ENCODE results near the gene NIBAN1.

Gene NIBAN1

DNA sequence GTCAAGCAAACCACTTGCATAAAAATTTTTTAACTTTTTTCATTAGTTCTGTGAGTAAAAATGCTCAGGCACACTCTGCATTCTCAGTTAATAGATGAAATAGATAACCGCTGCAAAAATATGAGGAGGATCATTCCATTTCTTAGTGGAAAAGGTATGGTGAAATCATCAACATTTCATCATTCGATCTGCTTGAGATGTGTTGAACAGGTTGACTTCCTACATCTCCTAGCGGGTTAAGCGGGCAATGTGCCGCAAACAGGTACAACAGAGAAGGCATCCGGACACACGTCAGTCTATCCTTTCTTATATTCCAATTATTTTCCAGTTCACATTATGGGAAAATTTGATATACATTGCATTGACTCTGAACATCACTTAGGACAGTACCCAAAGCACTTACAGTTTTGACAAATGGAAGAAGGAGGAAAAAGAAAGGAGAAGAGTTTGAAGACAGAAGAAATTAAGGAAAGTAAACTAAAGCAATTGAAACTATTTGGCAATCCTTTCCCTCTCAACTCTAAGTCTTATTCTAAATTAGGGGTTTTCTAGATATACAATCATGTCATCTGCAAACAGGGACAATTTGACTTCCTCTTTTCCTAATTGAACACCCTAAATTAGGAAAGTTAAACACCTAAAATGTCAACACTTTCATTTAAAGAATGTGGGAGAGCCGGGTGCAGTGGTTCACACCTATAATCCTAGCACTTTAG, 33.5 kb downstream of the NIBAN1 start:
- Histone ChIP-seq H3K4me3 (ENCODE audit: low read depth, low read length) (no peak overlapping the region), H3K27ac (no peak overlapping the region), H3K9me3 (ENCODE audit: severe bottlenecking) (no peaks in the 10 kb centered on the region), H3K27me3 (ENCODE audit: insufficient read depth, low read depth, severe bottlenecking) (no peaks in the 10 kb centered on the region), H3K36me3 (no peaks in the 10 kb centered on the region)
- TF ChIP-seq, protein P1, sequence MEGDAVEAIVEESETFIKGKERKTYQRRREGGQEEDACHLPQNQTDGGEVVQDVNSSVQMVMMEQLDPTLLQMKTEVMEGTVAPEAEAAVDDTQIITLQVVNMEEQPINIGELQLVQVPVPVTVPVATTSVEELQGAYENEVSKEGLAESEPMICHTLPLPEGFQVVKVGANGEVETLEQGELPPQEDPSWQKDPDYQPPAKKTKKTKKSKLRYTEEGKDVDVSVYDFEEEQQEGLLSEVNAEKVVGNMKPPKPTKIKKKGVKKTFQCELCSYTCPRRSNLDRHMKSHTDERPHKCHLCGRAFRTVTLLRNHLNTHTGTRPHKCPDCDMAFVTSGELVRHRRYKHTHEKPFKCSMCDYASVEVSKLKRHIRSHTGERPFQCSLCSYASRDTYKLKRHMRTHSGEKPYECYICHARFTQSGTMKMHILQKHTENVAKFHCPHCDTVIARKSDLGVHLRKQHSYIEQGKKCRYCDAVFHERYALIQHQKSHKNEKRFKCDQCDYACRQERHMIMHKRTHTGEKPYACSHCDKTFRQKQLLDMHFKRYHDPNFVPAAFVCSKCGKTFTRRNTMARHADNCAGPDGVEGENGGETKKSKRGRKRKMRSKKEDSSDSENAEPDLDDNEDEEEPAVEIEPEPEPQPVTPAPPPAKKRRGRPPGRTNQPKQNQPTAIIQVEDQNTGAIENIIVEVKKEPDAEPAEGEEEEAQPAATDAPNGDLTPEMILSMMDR (IDR thresholded peaks at IDR 0.05; ENCODE audit: low read depth, low read length): no peak
- DNase-seq: no peak

DNA sequence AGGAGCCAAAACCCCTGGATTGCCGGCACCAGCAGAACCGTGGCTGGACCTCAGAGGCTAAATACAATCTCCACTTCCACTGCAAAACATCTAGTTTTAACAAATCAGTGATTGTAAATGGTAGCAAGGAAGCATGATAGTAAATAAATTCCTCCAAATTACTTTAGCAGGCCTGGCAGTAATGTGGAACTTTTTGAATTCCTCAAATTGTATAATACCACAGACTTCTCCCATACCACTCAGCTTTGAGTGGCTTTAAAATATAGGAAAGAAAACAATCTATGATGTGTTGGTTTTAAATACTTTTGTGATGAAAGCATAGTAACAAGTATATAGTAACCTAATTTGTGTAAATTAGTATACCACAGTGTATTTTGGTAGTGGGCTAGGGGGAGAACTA, 34.1 kb downstream of the NIBAN1 start:
- no peak overlapping the region for H3K27ac ChIP-seq
- no peaks in the 10 kb centered on the region for H3K27me3 ChIP-seq (ENCODE audit: insufficient read depth, low read depth, severe bottlenecking)
- H3K4me3 ChIP-seq (ENCODE audit: low read depth, low read length): no peak overlapping the region
- no peaks in the 10 kb centered on the region for H3K36me3 ChIP-seq
- TF ChIP-seq, protein P1 (IDR thresholded peaks at IDR 0.05; ENCODE audit: low read depth, low read length): no peak
- no peak for DNase-seq
- no peaks in the 10 kb centered on the region for H3K9me3 ChIP-seq (ENCODE audit: severe bottlenecking)

DNA sequence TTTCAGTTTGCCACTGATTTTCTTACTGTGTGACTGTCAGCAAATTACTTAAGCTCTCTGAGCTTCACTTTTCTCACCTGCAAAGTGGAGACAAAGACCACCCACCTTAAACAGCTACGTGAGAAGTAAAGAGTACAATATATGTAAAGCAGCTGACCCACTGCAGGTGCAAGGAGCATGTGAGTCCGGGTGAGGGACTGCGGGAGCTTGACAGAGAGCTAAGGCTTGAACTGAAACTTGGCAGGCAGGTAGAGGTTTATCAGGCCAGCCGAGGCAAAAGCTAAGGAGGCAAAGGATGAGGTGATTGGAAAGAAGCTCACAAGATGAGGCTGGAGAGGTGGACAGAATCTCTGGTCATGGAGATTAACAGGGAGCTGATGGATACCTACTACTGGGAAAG, 36.6 kb downstream of the NIBAN1 start:
- H3K36me3 ChIP-seq: no peaks in the 10 kb centered on the region
- no peaks in the 10 kb centered on the region for H3K9me3 ChIP-seq (ENCODE audit: severe bottlenecking)
- no peak overlapping the region for H3K27ac ChIP-seq
- no peak for DNase-seq
- no peaks in the 10 kb centered on the region for H3K27me3 ChIP-seq (ENCODE audit: insufficient read depth, low read depth, severe bottlenecking)
- no peak overlapping the region for H3K4me3 ChIP-seq (ENCODE audit: low read depth, low read length)
- TF ChIP-seq, protein P1 (IDR thresholded peaks at IDR 0.05; ENCODE audit: low read depth, low read length): no peak

DNA sequence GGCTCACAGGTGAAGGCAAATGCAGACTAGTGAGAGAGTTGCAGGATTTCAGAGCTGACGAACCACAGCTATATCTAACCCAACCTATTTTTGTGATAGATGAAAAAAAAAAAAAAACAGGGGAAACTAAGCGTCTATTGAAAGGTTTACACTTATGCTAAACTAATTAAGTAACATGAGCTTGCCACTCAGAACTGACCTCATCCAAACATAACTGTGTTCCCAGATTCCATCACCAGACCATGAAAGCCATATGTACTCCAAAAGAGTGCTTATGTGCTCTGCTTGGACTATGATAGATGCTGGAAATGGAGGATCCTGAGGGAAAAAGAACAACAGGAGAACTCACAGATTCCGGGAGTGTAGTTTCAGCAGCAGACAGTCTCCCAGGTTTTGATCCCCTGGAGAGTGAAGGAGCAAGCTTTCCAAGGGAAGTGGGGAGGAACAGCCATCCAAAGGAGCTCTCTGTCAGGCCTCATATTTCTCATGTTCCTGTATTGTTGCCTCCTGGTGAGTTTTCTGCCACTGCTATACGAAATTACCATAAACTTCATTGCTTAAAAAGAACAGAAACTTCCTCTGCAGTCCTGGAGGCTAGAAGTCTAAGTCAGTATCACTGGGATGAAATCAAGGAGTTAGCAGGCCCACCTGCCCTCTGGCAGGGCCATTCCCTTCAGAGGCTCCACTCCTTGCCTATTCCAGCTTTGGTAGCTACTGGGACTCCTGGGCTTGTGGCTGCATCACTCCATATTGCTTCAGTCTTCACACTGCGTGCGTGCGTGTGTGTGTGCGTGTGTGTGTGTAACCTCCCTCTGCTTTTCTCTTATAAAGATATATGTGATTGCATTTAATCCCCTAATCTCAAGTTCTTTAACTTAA, 38.1 kb downstream of the NIBAN1 start:
- Histone ChIP-seq H3K9me3 (ENCODE audit: severe bottlenecking) (no peaks in the 10 kb centered on the region), H3K27me3 (ENCODE audit: insufficient read depth, low read depth, severe bottlenecking) (no peaks in the 10 kb centered on the region), H3K27ac (no peak overlapping the region), H3K36me3 (no peaks in the 10 kb centered on the region), H3K4me3 (ENCODE audit: low read depth, low read length) (no peak overlapping the region)
- DNase-seq: peak; percentile 9
- TF ChIP-seq, protein P1 (IDR thresholded peaks at IDR 0.05; ENCODE audit: low read depth, low read length): no peak

DNA sequence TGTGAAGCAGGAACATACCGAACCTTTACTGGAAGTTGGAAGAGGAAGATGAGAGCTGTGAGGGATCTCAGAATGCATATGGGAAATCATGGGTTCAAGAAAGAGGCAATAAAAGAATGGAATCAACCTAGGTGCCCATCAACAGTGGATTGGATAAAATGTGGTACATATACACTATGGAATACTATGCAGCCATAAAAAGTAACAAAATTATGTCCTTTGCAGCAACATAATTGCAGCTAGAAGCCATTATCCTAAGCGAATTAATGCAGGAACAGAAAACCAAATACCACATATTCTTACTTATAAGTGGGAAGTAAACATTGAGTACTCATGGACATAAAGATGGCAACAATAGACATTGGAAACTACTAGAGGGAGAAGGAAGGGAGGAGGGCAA, 40.4 kb downstream of the NIBAN1 start:
- no peak overlapping the region for H3K4me3 ChIP-seq (ENCODE audit: low read depth, low read length)
- H3K36me3 ChIP-seq: no peaks in the 10 kb centered on the region
- no peak overlapping the region for H3K27ac ChIP-seq
- H3K27me3 ChIP-seq (ENCODE audit: insufficient read depth, low read depth, severe bottlenecking): no peaks in the 10 kb centered on the region
- no peaks in the 10 kb centered on the region for H3K9me3 ChIP-seq (ENCODE audit: severe bottlenecking)
- no peak for DNase-seq
- TF ChIP-seq, protein P1 (IDR thresholded peaks at IDR 0.05; ENCODE audit: low read depth, low read length): no peak

Measured in WERI-Rb-1 (cell line).